Hepatocyte (in vitro differentiated cells): Measurements from ENCODE around the gene ACSM3. TPM values are rescaled to one million over a fixed set of nuclear protein-coding genes. Genes with fewer than 3 reads are reported as not detected.

Experiments
- DNase-seq: peaks from one replicate; pipeline ENCODE4 v3.0.0-alpha.2; 2016; ENCODE audit warnings: low spot score
- H2AFZ ChIP-seq: fragments of 200-600 bp; sonication (generic); 2 replicates; pipeline ENCODE4 v1.6.0; 2016; ENCODE audit warnings: antibody characterized with exemption, mild to moderate bottlenecking
- H3K27ac ChIP-seq: fragments of 200-600 bp; sonication (generic); 2 replicates; pipeline ENCODE4 v1.5.1; 2016; ENCODE audit warnings: mild to moderate bottlenecking
- H3K27me3 ChIP-seq: fragments of 200-600 bp; sonication (generic); 2 replicates; pipeline ENCODE4 v1.6.1; 2016
- H3K36me3 ChIP-seq: fragments of 200-600 bp; sonication (generic); replicated peaks from 2 replicates; pipeline ENCODE4 v1.5.1; 2016; ENCODE audit warnings: low read depth; ENCODE audit not compliant: insufficient read depth
- H3K4me1 ChIP-seq: fragments of 200-600 bp; sonication (generic); 2 replicates; pipeline ENCODE4 v1.5.1; 2016; ENCODE audit warnings: mild to moderate bottlenecking, moderate library complexity; ENCODE audit not compliant: insufficient read depth
- H3K4me2 ChIP-seq: fragments of 200-600 bp; sonication (generic); 2 replicates; pipeline ENCODE4 v1.6.0; 2016
- H3K4me3 ChIP-seq: fragments of 200-600 bp; sonication (generic); 2 replicates; pipeline ENCODE4 v1.5.1; 2016; ENCODE audit warnings: mild to moderate bottlenecking
- H3K79me2 ChIP-seq: fragments of 200-600 bp; sonication (generic); 2 replicates; pipeline ENCODE4 v1.6.0; 2017; ENCODE audit warnings: mild to moderate bottlenecking
- H3K9me2 ChIP-seq: fragments of 200-600 bp; sonication (generic); replicated peaks from 2 replicates; pipeline ENCODE4 v1.6.0; 2017; ENCODE audit warnings: mild to moderate bottlenecking; ENCODE audit not compliant: insufficient read depth
- H3K9me3 ChIP-seq: fragments of 200-600 bp; sonication (generic); 2 replicates; pipeline ENCODE4 v1.5.1; 2016; ENCODE audit warnings: low read depth, mild to moderate bottlenecking
- H4K20me1 ChIP-seq: fragments of 200-600 bp; sonication (generic); 2 replicates; pipeline ENCODE4 v1.6.0; 2016; ENCODE audit warnings: mild to moderate bottlenecking; ENCODE audit not compliant: insufficient read depth, poor library complexity, severe bottlenecking
- CTCF ChIP-seq: fragments of 200-600 bp; sonication (generic); IDR thresholded peaks from 2 replicates; pipeline ENCODE4 v1.5.1; 2016; ENCODE audit warnings: antibody characterized with exemption, mild to moderate bottlenecking; ENCODE audit not compliant: poor library complexity
- EZH2 ChIP-seq: fragments of 200-600 bp; sonication (generic); IDR thresholded peaks from 2 replicates; pipeline ENCODE4 v1.6.1; 2016; ENCODE audit warnings: antibody characterized with exemption, mild to moderate bottlenecking, borderline replicate concordance
- EZH2phosphoT487 ChIP-seq: fragments of 200-600 bp; sonication (generic); IDR thresholded peaks from one replicate; pipeline ENCODE4 v1.6.1; 2018; ENCODE audit warnings: antibody characterized with exemption, mild to moderate bottlenecking, low read depth, moderate library complexity; ENCODE audit not compliant: unreplicated experiment, severe bottlenecking
- WGBS: methylation state at CpG from one replicate; pipeline ENCODE4 v1.1.6; 2016; ENCODE audit warnings: low lambda C conversion rate; ENCODE audit errors: missing lambda C conversion rate; 5-methylcytosine and 5-hydroxymethylcytosine counted together
- polyA plus RNA-seq: library from polyadenylated mRNA; unstranded; fragments of >200 nt; fragmentation: Nextera tagmentation; extraction: Ambion mirVana; gene quantifications from 2 replicates; pipeline ENCODE4 v1.2.1, GENCODE V29; 2016
- total RNA-seq: library from RNA; depleted of rRNA; stranded (reverse); fragments of >200 nt; gene quantifications from 2 replicates; pipeline ENCODE4 v1.2.3, GENCODE V29; 2014

Gene ACSM3
- total and polyA plus RNA-seq, 2 experiments from 2014 or later, result 14.5 to 26.5 TPM

- H3K27ac ChIP-seq, result no peak overlapping the region
- H3K36me3 ChIP-seq, result no peaks in the 10 kb centered on the region
- no peak for DNase-seq
- H3K4me2 ChIP-seq, result no peak overlapping the region
- H3K9me2 ChIP-seq, result no peaks in the 10 kb centered on the region
- no peaks in the 10 kb centered on the region for H4K20me1 ChIP-seq
- 79% methylated on average over 3 of the region's 3 CpGs for WGBS
- H3K79me2 ChIP-seq, result no peaks in the 10 kb centered on the region
- H3K4me1 ChIP-seq, result no peaks in the 10 kb centered on the region
- H2AFZ ChIP-seq, result no peak overlapping the region
- no peaks in the 10 kb centered on the region for H3K27me3 ChIP-seq
- H3K4me3 ChIP-seq, result no peak overlapping the region
- no peaks in the 10 kb centered on the region for H3K9me3 ChIP-seq
- no peak for TF ChIP-seq CTCF
- no peak for TF ChIP-seq EZH2phosphoT487
- no peak for TF ChIP-seq EZH2
Measured at GRCh38 chr16:20727181-20727580, 36.6 kb upstream of the ACSM3 start.

- DNase-seq, result no peak
- H3K79me2 ChIP-seq, result no peaks in the 10 kb centered on the region
- 85% methylated on average over 3 of the region's 3 CpGs for WGBS
Measured at GRCh38 chr16:20729141-20729540, 34.7 kb upstream of the ACSM3 start.

GRCh38 chr16:20734056-20734455 is 29.8 kb upstream of the ACSM3 start:
- TF ChIP-seq CTCF (no peak), EZH2 (no peak), EZH2phosphoT487 (no peak)

More at GRCh38 chr16:20729141-20729540, 34.7 kb upstream of the ACSM3 start:
- H3K9me2 ChIP-seq, result no peaks in the 10 kb centered on the region
- no peak overlapping the region for H3K4me3 ChIP-seq
- H3K27me3 ChIP-seq, result no peaks in the 10 kb centered on the region
- no peaks in the 10 kb centered on the region for H3K9me3 ChIP-seq
- no peaks in the 10 kb centered on the region for H3K4me1 ChIP-seq
- no peak overlapping the region for H3K27ac ChIP-seq
- H3K36me3 ChIP-seq, result no peaks in the 10 kb centered on the region
- no peak overlapping the region for H2AFZ ChIP-seq
- no peak overlapping the region for H3K4me2 ChIP-seq
- no peaks in the 10 kb centered on the region for H4K20me1 ChIP-seq
- TF ChIP-seq CTCF (no peak), EZH2phosphoT487 (no peak), EZH2 (no peak)

GRCh38 chr16:20734782-20735181 is 29.0 kb upstream of the ACSM3 start:
- peaks cover 17% of the 10 kb centered on the region for H4K20me1 ChIP-seq
- no peaks in the 10 kb centered on the region for H3K9me3 ChIP-seq
- H3K27me3 ChIP-seq, result no peaks in the 10 kb centered on the region
- no peaks in the 10 kb centered on the region for H3K36me3 ChIP-seq
- no peak for DNase-seq
- 86% methylated on average over 3 of the region's 3 CpGs for WGBS
- peaks cover 2% of the 10 kb centered on the region for H3K4me1 ChIP-seq
- peaks cover 21% of the 10 kb centered on the region for H3K79me2 ChIP-seq
- H3K27ac ChIP-seq, result no peak overlapping the region
- H3K9me2 ChIP-seq, result no peaks in the 10 kb centered on the region
- no peak overlapping the region for H3K4me2 ChIP-seq
- TF ChIP-seq EZH2, result no peak
- no peak overlapping the region for H3K4me3 ChIP-seq
- no peak overlapping the region for H2AFZ ChIP-seq

More at GRCh38 chr16:20734056-20734455, 29.8 kb upstream of the ACSM3 start:
- no peaks in the 10 kb centered on the region for H3K36me3 ChIP-seq
- no peak for DNase-seq
- peaks cover 14% of the 10 kb centered on the region for H3K79me2 ChIP-seq
- no peaks in the 10 kb centered on the region for H3K27me3 ChIP-seq
- H4K20me1 ChIP-seq, result peaks cover 11% of the 10 kb centered on the region
- H3K4me1 ChIP-seq, result no peaks in the 10 kb centered on the region
- no peaks in the 10 kb centered on the region for H3K9me2 ChIP-seq
- no peak overlapping the region for H3K4me3 ChIP-seq
- no peak overlapping the region for H3K4me2 ChIP-seq
- no peak overlapping the region for H2AFZ ChIP-seq
- 98% methylated on average over 3 of the region's 3 CpGs for WGBS
- H3K27ac ChIP-seq, result no peak overlapping the region
- no peaks in the 10 kb centered on the region for H3K9me3 ChIP-seq
